ENCODE measurements around the gene ARF5.
"Not testable (repeated sequence)": the region's sequence is repeated elsewhere in the genome, so short reads cannot be mapped to it uniquely, and the experiment has no call there.

ARF5 gene

GRCh38 chr7:127588019-127588696, at the start of gene ARF5:
ARF5 (plus strand) TSS chr7:127588411; CDS start chr7:127588499, 88 bp downstream.
- DNase-seq (ENCODE audit: low spot score in 2 of 2) (peak; percentile 87 to 89), ATAC-seq (ENCODE audit: low read depth) (peak; percentile 78)
- peaks cover 12% of the 10 kb centered on the region for H3K36me3 Mint-ChIP-seq
- no peaks in the 10 kb centered on the region for H3K27me3 Mint-ChIP-seq
- H3K4me3 Mint-ChIP-seq = peak within 1 kb of the TSS; percentile 99
- H3K9me3 Mint-ChIP-seq = no peaks in the 10 kb centered on the region
- peak within 1 kb of the TSS; percentile 94 for H3K27ac Mint-ChIP-seq
- peaks cover 34% of the 10 kb centered on the region for H3K4me1 Mint-ChIP-seq

GRCh38 chr7:127539116-127539515, 49.1 kb upstream of the ARF5 start:
- peaks cover 4% of the 10 kb centered on the region for H3K4me1 Mint-ChIP-seq
- no peaks in the 10 kb centered on the region for H3K9me3 Mint-ChIP-seq
- DNase-seq (ENCODE audit: low spot score in 2 of 2) (no peak), ATAC-seq (ENCODE audit: low read depth) (no peak)
- no peak overlapping the region for H3K4me3 Mint-ChIP-seq
- H3K27ac Mint-ChIP-seq = no peak overlapping the region
- peaks cover 2% of the 10 kb centered on the region for H3K36me3 Mint-ChIP-seq
- H3K27me3 Mint-ChIP-seq = peaks cover 20% of the 10 kb centered on the region

GRCh38 chr7:127540461-127540860, 47.8 kb upstream of the ARF5 start:
- not testable (repeated sequence) for H3K4me3 Mint-ChIP-seq; ATAC-seq (ENCODE audit: low read depth); H3K27ac Mint-ChIP-seq; DNase-seq (ENCODE audit: low spot score in 2 of 2); H3K36me3 Mint-ChIP-seq; H3K9me3 Mint-ChIP-seq; H3K4me1 Mint-ChIP-seq
- H3K27me3 Mint-ChIP-seq = peaks cover 19% of the 10 kb centered on the region

GRCh38 chr7:127541548-127541947, 46.7 kb upstream of the ARF5 start:
- H3K9me3 Mint-ChIP-seq = peaks cover 2% of the 10 kb centered on the region
- H3K36me3 Mint-ChIP-seq = peaks cover 3% of the 10 kb centered on the region
- peaks cover 17% of the 10 kb centered on the region for H3K27me3 Mint-ChIP-seq
- DNase-seq (ENCODE audit: low spot score in 2 of 2) = no peak
- H3K27ac Mint-ChIP-seq = no peak overlapping the region
- ATAC-seq (ENCODE audit: low read depth) = no peak
- H3K4me1 Mint-ChIP-seq = peaks cover 4% of the 10 kb centered on the region
- no peak overlapping the region for H3K4me3 Mint-ChIP-seq

- no peak overlapping the region for H3K27ac Mint-ChIP-seq
- peaks cover 10% of the 10 kb centered on the region for H3K27me3 Mint-ChIP-seq
- DNase-seq (ENCODE audit: low spot score in 2 of 2) (no peak), ATAC-seq (ENCODE audit: low read depth) (no peak)
- peaks cover 8% of the 10 kb centered on the region for H3K9me3 Mint-ChIP-seq
- no peaks in the 10 kb centered on the region for H3K4me1 Mint-ChIP-seq
- H3K36me3 Mint-ChIP-seq = peaks cover 5% of the 10 kb centered on the region
- H3K4me3 Mint-ChIP-seq = no peak overlapping the region
Observed at GRCh38 chr7:127546313-127546712, 41.9 kb upstream of the ARF5 start.

GRCh38 chr7:127550247-127550646, 38.0 kb upstream of the ARF5 start:
- Mint-ChIP-seq H3K36me3 (peaks cover 8% of the 10 kb centered on the region), H3K27ac (no peak overlapping the region), H3K4me1 (no peaks in the 10 kb centered on the region), H3K27me3 (peaks cover 12% of the 10 kb centered on the region), H3K9me3 (peaks cover 8% of the 10 kb centered on the region), H3K4me3 (no peak overlapping the region)
- DNase-seq (ENCODE audit: low spot score in 2 of 2) (no peak), ATAC-seq (ENCODE audit: low read depth) (no peak)

- Mint-ChIP-seq H3K27me3 (peaks cover 8% of the 10 kb centered on the region), H3K4me3 (no peak overlapping the region), H3K36me3 (peaks cover 4% of the 10 kb centered on the region), H3K27ac (no peak overlapping the region), H3K4me1 (no peaks in the 10 kb centered on the region), H3K9me3 (peaks cover 4% of the 10 kb centered on the region)
- ATAC-seq (ENCODE audit: low read depth) (no peak), DNase-seq (ENCODE audit: low spot score in 2 of 2) (no peak)
Observed at GRCh38 chr7:127551941-127552340, 36.3 kb upstream of the ARF5 start.

GRCh38 chr7:127556404-127556803, 31.8 kb upstream of the ARF5 start:
- Mint-ChIP-seq H3K4me1 (no peaks in the 10 kb centered on the region), H3K4me3 (no peak overlapping the region), H3K27me3 (peaks cover 5% of the 10 kb centered on the region), H3K36me3 (peaks cover 3% of the 10 kb centered on the region), H3K27ac (no peak overlapping the region), H3K9me3 (peaks cover 3% of the 10 kb centered on the region)
- DNase-seq (ENCODE audit: low spot score in 2 of 2) = no peak
- no peak for ATAC-seq (ENCODE audit: low read depth)

GRCh38 chr7:127557803-127558202, 30.4 kb upstream of the ARF5 start:
- peaks cover 3% of the 10 kb centered on the region for H3K9me3 Mint-ChIP-seq
- peaks cover 3% of the 10 kb centered on the region for H3K27me3 Mint-ChIP-seq
- no peak overlapping the region for H3K4me3 Mint-ChIP-seq
- DNase-seq (ENCODE audit: low spot score in 2 of 2) (no peak), ATAC-seq (ENCODE audit: low read depth) (no peak)
- H3K27ac Mint-ChIP-seq = no peak overlapping the region
- H3K36me3 Mint-ChIP-seq = peaks cover 2% of the 10 kb centered on the region
- no peaks in the 10 kb centered on the region for H3K4me1 Mint-ChIP-seq

GRCh38 chr7:127566242-127566641, 22.0 kb upstream of the ARF5 start:
- DNase-seq (ENCODE audit: low spot score in 2 of 2) = no peak
- H3K27ac Mint-ChIP-seq = no peak overlapping the region
- no peaks in the 10 kb centered on the region for H3K27me3 Mint-ChIP-seq
- H3K4me3 Mint-ChIP-seq = no peak overlapping the region
- no peak for ATAC-seq (ENCODE audit: low read depth)
- H3K9me3 Mint-ChIP-seq = peaks cover 5% of the 10 kb centered on the region
- H3K36me3 Mint-ChIP-seq = peaks cover 18% of the 10 kb centered on the region
- H3K4me1 Mint-ChIP-seq = no peaks in the 10 kb centered on the region

- H3K27ac Mint-ChIP-seq; H3K27me3 Mint-ChIP-seq; DNase-seq (ENCODE audit: low spot score in 2 of 2); H3K9me3 Mint-ChIP-seq; ATAC-seq (ENCODE audit: low read depth); H3K4me3 Mint-ChIP-seq; H3K4me1 Mint-ChIP-seq: not testable (repeated sequence)
- H3K36me3 Mint-ChIP-seq = peaks cover 19% of the 10 kb centered on the region
Observed at GRCh38 chr7:127568034-127568433, 20.2 kb upstream of the ARF5 start.

GRCh38 chr7:127571741-127572505, 16.3 kb upstream of the ARF5 start:
- no peak overlapping the region for H3K4me3 Mint-ChIP-seq
- ATAC-seq (ENCODE audit: low read depth) = no peak
- peaks cover 17% of the 10 kb centered on the region for H3K36me3 Mint-ChIP-seq
- no peaks in the 10 kb centered on the region for H3K4me1 Mint-ChIP-seq
- no peak for DNase-seq (ENCODE audit: low spot score in 2 of 2)
- H3K27me3 Mint-ChIP-seq = no peaks in the 10 kb centered on the region
- H3K9me3 Mint-ChIP-seq = no peaks in the 10 kb centered on the region
- H3K27ac Mint-ChIP-seq = no peak overlapping the region

GRCh38 chr7:127578036-127578684, 10.1 kb upstream of the ARF5 start:
- Mint-ChIP-seq H3K4me3 (no peak overlapping the region), H3K4me1 (peaks cover 14% of the 10 kb centered on the region), H3K36me3 (peaks cover 28% of the 10 kb centered on the region), H3K27ac (no peak overlapping the region), H3K9me3 (no peaks in the 10 kb centered on the region), H3K27me3 (no peaks in the 10 kb centered on the region)
- ATAC-seq (ENCODE audit: low read depth) (no peak), DNase-seq (ENCODE audit: low spot score in 2 of 2) (no peak)

- H3K4me3 Mint-ChIP-seq = no peak overlapping the region
- peaks cover 19% of the 10 kb centered on the region for H3K4me1 Mint-ChIP-seq
- peaks cover 28% of the 10 kb centered on the region for H3K36me3 Mint-ChIP-seq
- no peak for DNase-seq (ENCODE audit: low spot score in 2 of 2)
- H3K27ac Mint-ChIP-seq = no peak overlapping the region
- ATAC-seq (ENCODE audit: low read depth) = no peak
- H3K27me3 Mint-ChIP-seq = no peaks in the 10 kb centered on the region
- no peaks in the 10 kb centered on the region for H3K9me3 Mint-ChIP-seq
Observed at GRCh38 chr7:127578711-127579275, 9.4 kb upstream of the ARF5 start.
